IPS-NIHi11 (cell line): ENCODE measurements around the gene MVD.
"Not testable (repeated sequence)": the region's sequence is repeated elsewhere in the genome, so short reads cannot be mapped to it uniquely, and the experiment has no call there.

Experiments used
- DNase-seq: peaks from one replicate; pipeline ENCODE4 v3.0.0; 2012; ENCODE audit warnings: mixed read lengths, low spot score

Gene MVD

GRCh38 chr16:88681709-88682451, 19.0 kb upstream of the MVD start:
- no peak for DNase-seq

DNA sequence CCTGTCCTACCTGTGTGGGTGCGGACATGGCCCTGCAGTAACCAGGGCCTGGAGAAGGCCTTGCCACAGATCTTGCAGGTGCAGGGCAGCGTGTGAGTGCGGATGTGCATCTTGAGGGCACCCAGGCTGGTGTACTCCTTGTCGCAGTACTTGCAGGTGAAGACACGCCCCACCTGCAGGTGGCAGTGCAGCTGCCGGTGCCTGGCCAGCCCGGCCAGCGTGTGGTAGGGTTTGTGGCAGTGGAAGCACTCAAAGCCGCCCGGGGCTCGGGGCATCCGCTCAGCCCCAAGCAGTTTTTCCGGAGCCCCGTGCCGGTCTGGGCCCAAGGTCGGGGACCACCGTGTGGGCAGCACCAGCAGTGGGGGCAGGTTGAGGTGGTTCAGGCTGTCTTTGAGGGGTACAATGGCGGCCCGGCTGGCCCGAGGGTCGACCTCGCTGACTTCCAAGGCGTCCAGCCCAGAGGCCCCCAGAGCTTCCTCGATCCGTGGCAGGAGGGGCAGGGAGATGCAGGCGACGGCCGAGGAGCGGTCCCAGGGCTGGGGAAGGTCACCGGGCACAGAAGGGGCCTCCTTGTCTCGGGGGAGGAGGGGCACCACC, 18.3 kb upstream of the MVD start:
- peak; percentile 85 for DNase-seq

- DNase-seq, result no peak
These were observed 17.7 kb upstream of the MVD start for GRCh38 chr16:88680554-88681083.

GRCh38 chr16:88678224-88678979, 15.5 kb upstream of the MVD start:
- DNase-seq, result peak; percentile 53

- no peak for DNase-seq
These were observed 14.8 kb upstream of the MVD start for GRCh38 chr16:88677721-88678120.

DNA sequence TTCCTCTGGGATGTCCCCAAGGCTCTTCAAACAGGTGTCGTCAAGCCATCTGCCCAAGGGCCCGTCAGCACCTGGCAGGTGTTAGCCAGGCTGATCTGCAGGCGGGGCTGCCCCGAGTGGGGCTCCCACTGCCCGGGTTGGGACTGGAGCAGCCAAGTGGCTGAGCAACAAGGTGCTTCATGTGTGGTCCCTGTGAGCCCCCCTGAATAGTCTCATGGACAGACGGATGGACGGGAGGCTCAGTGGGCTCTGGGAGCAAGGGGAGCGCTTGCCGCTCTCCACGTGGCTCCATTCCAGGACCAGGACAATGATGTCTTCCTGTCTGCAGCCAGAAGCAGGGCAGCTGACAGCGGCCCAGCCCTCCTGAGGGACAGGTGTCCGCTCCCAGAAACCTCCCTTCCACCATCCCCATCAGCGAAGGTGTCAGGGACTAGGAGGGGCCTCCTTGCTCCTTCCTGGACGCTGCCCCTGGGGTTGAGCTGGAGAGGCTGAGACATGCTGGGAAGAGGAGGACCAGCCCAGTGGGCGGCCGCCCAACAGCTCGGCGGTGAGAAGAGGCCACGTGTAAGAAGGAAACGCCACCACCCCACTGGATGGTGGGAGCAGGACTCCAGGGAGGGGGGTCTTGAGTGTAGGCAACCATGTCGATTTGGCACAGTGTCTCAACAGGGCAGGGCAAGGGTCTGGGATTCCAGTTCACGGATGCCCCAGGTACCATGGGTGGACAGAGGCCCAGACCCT, 13.8 kb upstream of the MVD start:
- no peak for DNase-seq

DNA sequence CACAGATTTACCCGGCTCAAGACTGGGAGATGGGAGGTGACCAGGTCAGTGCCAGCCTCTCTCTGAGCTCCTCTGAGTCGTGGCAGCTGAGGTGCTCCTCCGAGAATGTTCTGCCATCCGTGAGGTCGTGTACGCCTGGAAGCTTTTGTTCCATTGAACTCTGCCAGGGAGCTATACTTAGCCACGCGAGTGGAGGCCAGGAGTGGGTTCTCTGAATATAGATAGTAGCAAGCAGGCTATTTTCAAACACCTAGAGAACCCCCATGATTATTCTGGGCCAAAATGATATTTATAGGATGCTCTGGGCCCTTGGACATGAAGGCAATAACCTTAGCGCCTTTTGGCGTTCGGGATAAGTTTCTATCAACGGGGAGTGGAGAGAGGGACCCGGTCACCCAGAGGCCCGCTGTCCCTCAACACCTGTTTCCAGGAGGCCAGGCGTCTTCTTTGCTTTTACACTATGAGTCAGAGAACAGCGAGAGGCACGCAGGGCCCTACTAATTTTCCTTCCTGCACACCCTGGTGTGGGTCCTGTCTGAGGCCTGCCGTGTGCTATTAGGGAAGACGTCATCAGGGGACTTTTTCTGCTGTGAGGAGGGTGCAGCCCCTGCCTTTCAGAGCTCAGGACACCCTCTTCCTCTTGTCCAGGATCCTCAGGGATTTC, 11.0 kb upstream of the MVD start:
- no peak for DNase-seq

GRCh38 chr16:88672776-88673175, 9.9 kb upstream of the MVD start:
- peak; percentile 80 for DNase-seq

- no peak for DNase-seq
These were observed 8.9 kb upstream of the MVD start for GRCh38 chr16:88671806-88672205.

DNA sequence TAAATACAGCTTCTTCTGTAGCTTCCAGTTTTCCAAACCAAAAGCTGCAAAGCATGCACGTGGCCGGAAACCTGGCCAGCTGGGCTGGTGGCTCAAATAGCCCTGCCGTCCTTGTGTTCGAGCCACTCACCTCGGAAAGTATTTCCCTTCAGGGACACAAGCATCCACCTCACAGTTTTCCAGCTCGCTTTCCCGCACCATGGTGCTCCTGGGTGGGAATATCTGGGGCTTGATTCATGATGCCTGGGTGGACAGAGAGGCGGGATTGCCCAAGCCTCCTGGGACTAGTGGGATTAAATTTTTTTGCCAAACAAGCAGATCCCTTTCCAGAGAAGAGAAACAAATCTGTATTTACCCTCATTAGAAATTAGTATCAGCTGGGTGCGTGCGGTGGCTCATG, 7.1 kb upstream of the MVD start:
- DNase-seq, result no peak

DNA sequence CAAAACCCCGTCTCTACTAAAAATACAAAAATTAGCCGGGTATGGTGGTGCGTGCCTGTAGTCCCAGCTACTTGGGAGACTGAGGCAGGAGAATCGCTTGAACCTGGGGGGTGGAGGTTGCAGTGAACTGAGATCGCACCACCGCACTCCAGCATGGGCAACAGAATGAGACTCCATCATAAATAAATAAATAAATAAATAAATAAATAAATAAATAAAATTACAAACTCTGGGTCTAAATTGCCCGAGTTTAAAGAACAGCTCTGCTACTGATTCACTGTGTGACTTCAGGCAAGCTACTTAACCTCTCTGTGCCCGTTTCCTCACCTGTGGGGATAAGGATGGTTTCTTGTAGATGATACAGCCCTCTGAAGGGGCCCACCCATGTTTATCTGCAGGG, 6.6 kb upstream of the MVD start:
- not testable (repeated sequence) for DNase-seq

DNA sequence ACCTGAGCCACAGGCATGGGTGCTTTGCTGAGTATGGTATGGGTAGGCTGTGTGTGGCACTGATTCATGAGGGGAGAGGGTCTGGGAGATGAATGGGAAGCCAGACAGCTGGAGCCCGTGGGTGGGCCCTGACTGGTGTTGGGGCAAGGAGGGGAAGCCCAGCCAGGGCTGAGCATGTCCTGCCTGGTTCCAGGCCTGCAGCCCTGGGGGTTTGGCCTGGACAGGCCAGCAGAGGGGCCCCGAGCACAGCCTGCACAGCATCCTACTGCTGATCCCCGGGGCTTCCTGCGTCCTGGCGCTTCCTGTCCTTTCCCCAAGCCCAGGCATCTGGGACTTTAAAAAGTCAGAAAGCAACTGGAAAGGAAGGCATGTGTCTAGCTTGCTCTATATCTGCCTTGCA, 4.6 kb upstream of the MVD start:
- no peak for DNase-seq

GRCh38 chr16:88665570-88665969, 2.7 kb upstream of the MVD start:
- no peak for DNase-seq

DNA sequence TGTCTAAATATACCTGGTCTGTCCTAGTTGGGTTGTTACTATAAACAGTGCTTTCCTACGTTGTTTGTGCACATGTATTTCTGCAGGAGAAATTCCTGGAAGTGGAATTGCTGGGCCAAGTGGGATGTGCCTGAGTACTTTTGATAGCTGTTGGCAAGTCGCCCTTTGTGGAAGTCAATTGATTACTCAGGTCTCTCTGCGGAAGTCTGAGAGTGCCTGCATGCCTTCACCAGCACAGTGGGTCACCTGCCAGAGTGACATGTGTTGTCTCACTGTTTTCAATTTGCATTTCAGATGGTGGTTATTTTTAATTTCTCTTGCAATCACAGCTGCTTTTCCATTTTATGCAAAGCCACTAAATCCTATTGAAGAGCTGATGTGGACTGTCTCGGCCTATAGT, 2.3 kb upstream of the MVD start:
- DNase-seq, result no peak

DNA sequence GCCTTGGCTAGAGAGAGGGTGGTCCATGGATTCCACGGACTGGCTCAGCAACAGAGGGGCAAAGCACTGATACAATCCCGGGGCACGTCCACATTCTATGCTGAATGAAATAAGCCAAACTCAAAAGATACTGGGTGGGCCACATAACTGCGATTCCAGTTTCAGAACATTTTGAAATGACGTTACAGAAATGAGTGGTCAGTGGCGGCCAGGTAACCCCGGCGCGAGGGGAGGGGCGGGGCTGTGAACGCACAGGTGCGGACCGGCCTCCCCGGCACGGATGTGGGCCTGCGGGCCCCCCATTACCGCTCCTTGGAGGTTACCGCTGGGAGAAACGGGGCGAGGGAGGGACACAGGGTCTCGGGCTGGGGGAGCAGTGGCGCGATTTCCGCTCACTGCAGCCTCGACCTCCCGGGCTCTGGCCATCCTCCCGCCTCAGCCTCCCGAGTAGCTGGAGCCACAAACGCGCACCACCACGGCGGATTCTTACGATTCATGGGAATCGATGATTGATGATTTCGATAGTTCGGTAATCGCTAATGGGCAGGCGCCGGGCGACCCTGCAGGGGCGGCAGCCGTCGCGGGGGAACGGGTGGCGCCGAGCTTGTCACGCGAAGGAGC, 559 bp downstream of the MVD start:
- DNase-seq, result no peak

GRCh38 chr16:88661468-88661867, 1.4 kb downstream of the MVD start:
- no peak for DNase-seq

DNA sequence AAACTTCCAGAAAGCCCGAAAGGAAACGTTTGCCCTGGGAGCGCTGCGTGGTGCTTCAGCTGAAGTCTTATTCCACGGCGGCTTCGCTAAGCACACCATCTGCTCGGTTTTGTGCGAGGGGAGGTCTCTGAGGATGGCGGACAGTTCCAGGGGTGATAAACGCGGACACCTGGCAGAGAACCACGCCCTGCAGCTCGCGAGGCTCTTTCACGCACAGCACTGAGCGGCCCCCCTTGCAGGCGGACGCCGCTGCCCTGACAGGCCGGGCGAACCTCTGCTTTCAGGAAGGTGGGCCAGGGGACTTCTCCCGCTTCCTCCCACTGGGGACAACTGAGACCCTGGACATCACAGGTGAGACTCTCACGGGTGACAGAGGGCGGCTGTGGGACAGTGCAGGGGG, 3.7 kb downstream of the MVD start:
- no peak for DNase-seq

- DNase-seq, result no peak
These were observed 4.2 kb downstream of the MVD start for GRCh38 chr16:88658714-88659113.

DNA sequence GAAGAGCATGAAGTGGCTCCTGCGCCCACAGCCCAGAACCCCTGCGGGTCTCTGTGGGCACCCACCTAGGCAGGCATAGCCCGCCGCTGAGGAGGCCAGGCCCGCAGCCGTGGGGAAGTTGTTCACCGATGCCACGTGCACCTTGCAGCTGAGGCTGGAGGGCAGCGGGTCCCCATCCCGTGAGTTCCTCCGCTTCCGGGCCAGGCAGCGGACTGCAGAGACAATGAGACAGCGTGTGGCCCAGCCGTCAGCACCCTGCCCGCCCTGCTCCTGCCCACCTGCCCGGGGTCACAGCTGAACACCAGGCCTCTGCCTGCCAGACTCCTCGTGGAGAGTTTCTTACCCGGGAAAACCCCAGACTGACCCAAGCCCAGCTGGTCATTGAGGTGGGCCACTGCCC, 5.5 kb downstream of the MVD start:
- DNase-seq, result no peak

DNA sequence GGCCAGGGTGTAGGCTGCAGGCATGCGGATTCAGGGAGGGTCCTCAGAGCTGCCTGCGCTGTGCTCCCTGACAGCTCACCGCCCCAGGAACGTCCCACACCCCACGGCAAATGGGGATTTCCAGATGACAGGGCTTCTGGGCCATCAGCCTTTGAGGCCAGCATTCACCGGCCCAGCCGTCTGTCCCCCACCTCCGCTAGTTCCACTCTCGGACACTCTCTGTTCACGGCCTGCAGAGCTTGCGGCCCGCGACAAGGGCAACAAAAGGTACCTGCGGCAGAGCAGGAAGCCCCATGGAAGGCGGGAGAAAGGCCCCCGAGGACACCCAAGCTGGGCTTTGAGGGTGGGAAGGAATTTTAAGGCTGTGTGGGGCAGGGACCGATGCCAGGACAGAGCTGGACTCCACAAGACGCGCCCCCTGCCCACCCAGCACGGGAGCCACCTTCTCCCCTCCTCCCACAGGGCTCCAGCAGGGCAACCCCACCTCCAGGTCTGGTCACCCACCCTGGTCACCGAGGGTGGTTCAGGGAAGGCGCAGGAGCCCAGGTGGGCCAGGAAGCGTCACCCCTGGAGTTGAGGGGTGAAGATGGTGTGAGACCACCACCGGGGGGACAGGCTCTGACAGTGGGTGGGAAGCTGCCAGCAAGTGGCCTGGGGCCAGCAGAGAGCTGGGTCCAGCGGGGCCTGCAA, 6.5 kb downstream of the MVD start:
- DNase-seq, result no peak
